Hepatic stellate cell (primary cell): ENCODE data around the gene MEX3D.

Experiments
- DNase-seq: peaks from one replicate; pipeline ENCODE4 v3.0.0; 2011; ENCODE audit warnings: low spot score

The MEX3D gene

DNA sequence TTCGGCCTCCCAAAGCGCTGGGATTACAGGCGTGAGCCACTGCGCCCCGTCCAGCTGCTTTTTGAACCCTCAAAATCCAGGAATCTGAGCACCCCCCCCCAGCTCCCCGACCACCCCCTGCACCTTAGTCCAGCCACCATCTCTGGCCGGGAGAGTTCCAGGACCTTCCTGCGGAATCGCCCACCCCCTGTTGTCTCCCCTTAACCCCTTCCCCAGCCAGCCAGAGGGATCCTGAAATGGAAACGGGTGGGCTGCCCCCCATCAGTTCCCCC lies 25.3 kb upstream of the MEX3D start:
- no peak for DNase-seq

GRCh38 chr19:1592755-1593500 lies 24.8 kb upstream of the MEX3D start, which contains the start of gene MBD3:
TSS of gene MBD3 (minus strand) at chr19:1592865. CDS start at chr19:1592631, 234 bp downstream.
- DNase-seq: peak; percentile 98

- peak; percentile 97 for DNase-seq
These were observed 24.1 kb upstream of the MEX3D start for GRCh38 chr19:1592024-1592754.

GRCh38 chr19:1591421-1592023 lies 23.4 kb upstream of the MEX3D start:
- DNase-seq: no peak

DNA sequence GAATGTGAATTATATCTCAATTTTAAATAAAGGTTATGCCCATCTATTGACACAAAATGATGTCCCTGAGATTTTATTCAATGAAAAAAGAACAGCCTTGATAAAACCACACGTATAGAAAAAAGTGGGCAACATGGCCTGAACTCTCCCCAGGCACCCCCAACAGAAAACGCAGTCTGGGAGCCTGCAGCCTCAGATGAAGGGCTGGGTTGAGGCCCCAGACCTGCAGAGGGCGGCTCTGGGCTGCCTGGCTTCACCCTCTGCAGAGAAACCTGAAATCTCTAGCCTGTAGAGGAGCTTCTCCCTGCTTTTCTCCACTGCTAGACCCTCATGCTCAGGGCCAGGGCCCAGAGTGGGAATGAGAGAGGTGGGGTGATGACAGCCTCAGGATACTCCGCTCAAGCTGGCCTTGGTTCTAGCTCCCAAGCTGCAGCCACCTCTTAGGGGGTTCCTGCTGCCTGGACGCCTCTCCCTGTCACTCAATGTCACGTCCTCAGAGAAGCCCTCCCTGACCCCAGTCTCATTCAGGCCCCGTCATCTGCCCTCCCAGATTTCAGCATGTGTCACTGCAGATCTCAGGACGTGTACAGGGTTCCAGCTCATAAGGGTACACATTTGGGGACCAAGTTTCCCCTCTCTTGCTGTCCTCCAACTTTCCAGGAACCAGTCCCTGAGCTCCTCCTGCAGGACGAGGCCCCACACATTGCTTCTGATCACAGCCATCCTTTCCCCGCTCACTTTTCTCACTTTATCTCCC lies 22.7 kb upstream of the MEX3D start:
- no peak for DNase-seq

DNA sequence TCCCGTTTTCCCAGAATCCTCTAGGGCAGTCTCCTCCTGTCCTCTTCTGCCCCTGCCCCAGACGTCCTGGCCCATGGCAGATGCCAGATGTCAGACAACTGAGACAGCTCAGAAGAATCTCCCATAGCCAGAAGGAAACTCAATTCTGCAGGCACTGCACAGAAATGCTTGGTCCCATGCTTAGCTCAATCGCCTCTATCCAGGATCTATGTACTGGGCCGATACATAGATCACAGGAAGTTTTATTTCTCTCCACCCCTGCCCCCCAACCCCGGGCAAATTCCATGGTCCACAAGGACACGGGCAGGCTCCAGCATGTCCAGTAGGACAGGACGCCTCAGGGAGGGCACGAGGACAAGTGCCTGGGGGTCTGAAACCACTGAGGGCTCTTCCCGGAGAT lies 19.7 kb upstream of the MEX3D start:
- DNase-seq: no peak

GRCh38 chr19:1585243-1585580 lies 17.1 kb upstream of the MEX3D start:
- DNase-seq: no peak

GRCh38 chr19:1584500-1585242 lies 16.5 kb upstream of the MEX3D start:
- no peak for DNase-seq

- no peak for DNase-seq
These were observed 14.1 kb upstream of the MEX3D start for GRCh38 chr19:1582201-1582600.

DNA sequence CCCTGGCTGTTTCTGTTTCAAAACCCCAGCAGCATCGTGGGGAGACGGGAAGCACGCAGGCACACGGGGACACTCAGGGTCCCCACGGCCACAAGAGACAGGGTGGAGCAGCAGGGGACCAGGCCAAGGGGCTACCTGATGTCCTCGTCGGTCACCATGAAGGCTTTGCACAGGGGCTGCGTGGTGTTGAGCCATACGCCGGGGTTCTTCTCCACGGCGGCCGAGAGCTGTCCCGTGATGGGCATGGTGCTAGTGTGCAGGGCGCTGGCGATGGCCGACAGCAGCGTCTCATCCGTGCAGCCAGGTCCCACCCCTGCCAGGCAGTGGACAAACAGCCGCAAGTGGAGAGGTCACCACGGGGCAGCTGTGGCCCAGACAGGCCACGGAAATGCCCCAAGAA lies 12.8 kb upstream of the MEX3D start:
- DNase-seq: no peak

DNA sequence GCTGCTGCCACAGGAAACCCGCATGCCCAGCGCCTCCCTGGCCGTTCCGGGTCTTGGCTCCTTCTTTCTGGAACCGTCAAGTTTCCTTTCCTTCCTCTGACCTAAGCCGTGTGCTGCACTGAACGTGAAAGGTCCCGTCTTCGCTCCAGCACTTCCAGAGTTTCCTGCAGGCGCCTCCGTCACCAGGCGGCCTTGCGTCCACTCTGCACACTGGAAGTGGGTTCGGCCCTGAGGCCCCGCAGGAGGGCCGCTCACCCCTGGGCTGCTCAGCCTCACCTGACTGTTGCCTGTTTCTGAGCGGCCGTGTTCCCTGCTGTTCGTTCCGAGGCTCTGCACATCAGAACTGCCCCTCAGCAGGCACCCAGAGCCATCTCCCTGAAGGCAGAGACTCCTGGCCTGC lies 12.3 kb upstream of the MEX3D start:
- no peak for DNase-seq

DNA sequence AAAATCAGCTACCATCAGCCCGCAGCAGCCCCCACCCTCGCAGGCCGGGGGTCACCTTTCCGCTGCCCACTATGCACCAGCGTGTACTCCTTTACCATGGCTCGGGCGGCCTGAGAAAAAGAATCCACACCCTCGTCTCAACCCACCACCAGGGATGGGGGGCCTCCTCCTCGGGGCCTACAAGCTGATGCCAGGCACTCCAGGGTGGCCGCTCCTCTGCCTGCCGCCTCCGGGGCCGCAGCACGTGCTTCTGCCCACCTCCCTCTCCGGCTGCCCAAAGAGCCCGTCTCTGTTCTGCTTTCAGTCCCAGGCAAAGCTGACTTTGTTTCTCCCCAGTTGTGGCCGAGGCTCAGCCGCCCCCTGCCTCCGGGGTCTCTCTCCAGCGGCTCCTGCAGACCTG lies 11.1 kb upstream of the MEX3D start:
- DNase-seq: no peak

DNA sequence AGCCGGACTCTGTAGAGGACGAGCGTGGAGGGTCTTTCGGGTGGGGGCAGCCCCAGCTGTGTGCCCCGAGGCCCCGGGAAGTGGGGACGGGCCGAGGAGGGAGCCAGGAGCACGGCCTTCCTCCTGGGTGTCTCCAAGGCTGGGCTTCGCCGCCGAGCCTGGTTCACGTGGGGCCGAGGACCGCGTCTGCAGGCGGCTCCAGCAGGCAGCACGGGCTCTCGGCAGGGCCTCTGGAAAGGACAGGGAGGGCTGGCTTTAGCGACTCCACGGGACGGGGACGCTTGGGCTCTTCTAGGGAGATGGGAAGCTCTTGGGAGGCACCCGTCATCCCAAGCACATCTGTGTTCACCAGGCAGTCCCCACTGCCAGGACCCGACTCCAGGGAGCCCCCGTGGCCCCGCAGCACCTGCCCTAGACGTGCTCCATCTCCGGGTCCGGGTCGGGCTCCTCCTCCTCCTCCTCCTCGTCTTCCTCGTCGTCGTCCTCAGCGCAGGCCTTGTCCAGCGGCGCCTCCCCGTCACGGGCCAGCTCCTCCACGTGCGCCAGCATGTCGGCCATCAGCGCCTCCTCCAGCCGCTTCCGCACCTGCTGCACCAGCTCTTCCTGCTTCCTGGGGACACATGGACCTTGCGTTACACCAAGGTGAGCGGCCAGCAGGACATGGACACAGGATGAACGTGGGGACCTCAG lies 9.9 kb upstream of the MEX3D start:
- no peak for DNase-seq

DNA sequence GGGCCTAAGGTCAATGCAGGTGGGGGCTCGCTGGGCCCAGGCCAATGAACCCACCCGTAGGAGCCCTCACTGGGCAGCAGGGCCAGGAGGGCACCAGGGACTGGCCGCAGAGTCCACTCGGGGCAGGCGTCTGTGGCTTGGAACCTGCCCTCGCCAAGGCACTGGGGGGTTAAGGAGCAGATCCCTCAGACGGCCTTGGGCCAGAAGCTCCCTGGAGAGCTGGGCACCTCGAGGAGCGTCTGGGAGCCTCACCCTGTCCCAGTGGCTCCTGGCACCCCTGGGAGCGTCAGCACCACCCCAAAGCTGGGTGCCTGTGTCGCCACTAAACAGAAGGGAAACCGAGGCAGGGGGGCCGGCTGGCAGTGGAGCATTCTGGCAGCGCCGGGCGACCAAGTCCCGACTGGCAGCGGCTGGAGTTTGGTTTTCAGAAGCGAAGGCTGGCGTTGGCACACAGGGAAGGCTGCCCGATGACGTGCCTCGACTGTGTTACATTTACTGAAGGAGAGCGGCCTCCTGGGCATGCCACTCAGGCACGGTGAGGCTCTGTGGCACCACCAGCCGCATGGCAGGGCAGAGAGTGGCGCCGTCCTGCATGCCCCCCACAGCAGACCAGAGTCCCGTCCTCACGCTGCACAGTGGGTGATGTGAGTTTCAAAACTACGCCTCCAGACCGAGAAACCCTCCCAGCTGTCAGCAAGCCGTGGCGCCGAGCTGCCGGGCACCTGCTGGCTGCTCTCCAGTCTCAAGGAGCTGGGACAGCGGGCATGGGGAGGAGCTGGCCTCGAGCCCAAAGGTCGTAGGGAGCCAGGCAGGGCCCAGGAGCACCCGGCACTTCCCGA lies 9.2 kb upstream of the MEX3D start:
- DNase-seq: no peak

- no peak for DNase-seq
These were observed 8.3 kb upstream of the MEX3D start for GRCh38 chr19:1576242-1577089.

- DNase-seq: no peak
These were observed 7.5 kb upstream of the MEX3D start for GRCh38 chr19:1575323-1576241.

DNA sequence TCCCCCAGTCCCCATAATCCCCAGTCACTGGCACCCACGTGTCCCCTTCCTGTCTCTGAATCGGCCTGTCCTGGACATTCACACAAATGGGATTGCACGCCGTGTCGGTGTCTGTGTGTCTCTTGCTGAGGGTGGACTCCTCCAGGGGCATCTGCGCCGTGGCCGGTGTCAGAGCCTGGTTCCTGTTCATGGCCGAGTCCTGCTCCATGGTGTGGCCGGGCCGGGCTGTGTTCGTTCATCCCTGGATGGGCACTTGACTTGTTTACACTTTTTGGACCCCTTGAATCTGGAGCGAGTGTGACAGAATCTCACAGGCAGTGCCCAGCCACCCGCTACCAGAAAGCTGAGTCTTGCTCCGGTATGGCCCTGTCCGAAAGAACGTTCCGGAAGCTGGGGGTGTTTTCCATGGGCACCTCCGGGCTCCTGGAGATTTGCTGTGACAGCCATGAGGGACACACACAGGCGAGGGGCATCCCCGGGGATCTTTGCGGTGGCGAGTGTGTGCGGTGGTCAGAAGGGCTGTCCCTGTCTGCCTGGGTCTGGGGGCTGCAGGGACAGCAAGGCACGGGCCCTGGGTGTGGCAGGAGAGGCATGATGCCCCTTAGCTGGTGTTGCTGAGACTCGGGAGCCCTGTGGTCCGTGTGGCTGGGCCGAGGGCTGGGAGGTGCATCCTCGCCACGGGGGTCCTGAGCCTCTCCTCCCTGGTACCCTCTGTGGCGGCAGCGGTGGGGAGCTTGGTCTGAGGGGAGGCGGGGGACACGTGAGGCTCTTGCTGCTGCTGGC lies 6.4 kb upstream of the MEX3D start:
- no peak for DNase-seq

DNA sequence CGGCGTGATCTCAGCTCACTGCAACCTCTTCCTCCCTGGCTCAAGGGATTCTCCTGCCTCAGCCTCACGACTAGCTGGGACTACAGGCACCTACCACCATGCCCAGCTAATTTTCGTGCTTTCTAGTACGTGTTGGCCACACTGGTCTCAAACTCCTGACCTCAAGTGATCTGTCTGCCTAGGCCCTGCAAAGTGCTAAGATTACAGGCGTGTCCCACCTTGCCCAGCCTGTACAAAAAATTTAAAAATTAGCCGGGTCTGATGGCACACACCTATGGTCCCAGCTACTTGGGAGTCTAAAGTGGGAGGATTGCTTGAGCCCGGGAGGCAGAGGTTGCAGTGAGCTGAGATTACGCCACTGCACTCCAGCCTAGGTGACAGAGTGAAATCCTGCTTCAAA lies 4.7 kb upstream of the MEX3D start:
- DNase-seq: no peak
